HS-5 (cell line): ENCODE data around the gene EARS2.
"Not testable (repeated sequence)": the region's sequence is repeated elsewhere in the genome, so short reads cannot be mapped to it uniquely, and the experiment has no call there.

Experiments used
- DNase-seq: peaks from one replicate; pipeline ENCODE4 v3.0.0-alpha.2; 2012; ENCODE audit warnings: low read depth

The EARS2 gene

GRCh38 chr16:23505671-23506605 lies 51.2 kb downstream of the EARS2 start:
- no peak for DNase-seq

- DNase-seq = no peak
Observed at GRCh38 chr16:23505180-23505665, 51.9 kb downstream of the EARS2 start.

GRCh38 chr16:23504453-23505179 lies 52.5 kb downstream of the EARS2 start:
- DNase-seq = peak; percentile 96

- no peak for DNase-seq
Observed at GRCh38 chr16:23504076-23504452, 53.1 kb downstream of the EARS2 start.

- DNase-seq = no peak
Observed at GRCh38 chr16:23502466-23502865, 54.7 kb downstream of the EARS2 start.

- DNase-seq = no peak
Observed at GRCh38 chr16:23501291-23501690, 55.9 kb downstream of the EARS2 start.

GRCh38 chr16:23500862-23501225 lies 56.3 kb downstream of the EARS2 start:
- DNase-seq = no peak

GRCh38 chr16:23500212-23500861 lies 56.8 kb downstream of the EARS2 start:
- no peak for DNase-seq

- DNase-seq = no peak
Observed at GRCh38 chr16:23499801-23500200, 57.3 kb downstream of the EARS2 start.

GRCh38 chr16:23498863-23499262 lies 58.3 kb downstream of the EARS2 start:
- no peak for DNase-seq

GRCh38 chr16:23497543-23497868 lies 59.6 kb downstream of the EARS2 start:
- DNase-seq = no peak

GRCh38 chr16:23496821-23497542 lies 60.2 kb downstream of the EARS2 start:
- DNase-seq = no peak

- DNase-seq = no peak
Observed at GRCh38 chr16:23495671-23496070, 61.5 kb downstream of the EARS2 start.

- no peak for DNase-seq
Observed at GRCh38 chr16:23494188-23494587, 63.0 kb downstream of the EARS2 start.

- no peak for DNase-seq
Observed at GRCh38 chr16:23491490-23492391, 65.4 kb downstream of the EARS2 start.

GRCh38 chr16:23486480-23486879 lies 70.7 kb downstream of the EARS2 start:
- DNase-seq = no peak

- no peak for DNase-seq
Observed at GRCh38 chr16:23485841-23486240, 71.3 kb downstream of the EARS2 start.

- no peak for DNase-seq
Observed at GRCh38 chr16:23485257-23485614, 71.9 kb downstream of the EARS2 start.

GRCh38 chr16:23484510-23485256 lies 72.5 kb downstream of the EARS2 start:
- no peak for DNase-seq

- DNase-seq = not testable (repeated sequence)
Observed at GRCh38 chr16:23483492-23483891, 73.7 kb downstream of the EARS2 start.
